MM.1S (cell line): ENCODE measurements around the gene UBD.

Source experiments
- DNase-seq: peaks from one replicate; pipeline ENCODE4 v3.0.0-alpha.2; 2015
- H2AFZ ChIP-seq: fragments of 300-600 bp; sonication (generic); 2 replicates; pipeline ENCODE4 v1.6.0; 2016; ENCODE audit warnings: antibody characterized with exemption, low read length
- H3F3A ChIP-seq: fragments of 300-600 bp; sonication (generic); 2 replicates; pipeline ENCODE4 v1.6.1; 2016; ENCODE audit warnings: mild to moderate bottlenecking, antibody characterized with exemption, low read length, moderate library complexity, mixed read lengths; ENCODE audit not compliant: insufficient read depth
- H3K27ac ChIP-seq: fragments of 300-600 bp; sonication (generic); 2 replicates; pipeline ENCODE4 v1.5.1; 2016; ENCODE audit warnings: mild to moderate bottlenecking, low read length
- H3K27me3 ChIP-seq: fragments of 300-600 bp; sonication (generic); replicated peaks from 2 replicates; pipeline ENCODE4 v1.6.0; 2016; ENCODE audit warnings: low read length; ENCODE audit not compliant: insufficient read depth
- H3K36me3 ChIP-seq: fragments of 300-600 bp; sonication (generic); replicated peaks from 2 replicates; pipeline ENCODE4 v1.6.1; 2016; ENCODE audit warnings: mild to moderate bottlenecking, low read length, mixed read lengths; ENCODE audit not compliant: insufficient read depth
- H3K4me1 ChIP-seq: fragments of 300-600 bp; sonication (generic); 2 replicates; pipeline ENCODE4 v1.6.1; 2016; ENCODE audit warnings: low read length, mixed read lengths
- H3K4me2 ChIP-seq: fragments of 300-600 bp; sonication (generic); 2 replicates; pipeline ENCODE4 v1.6.0; 2016; ENCODE audit warnings: low read depth, low read length
- H3K4me3 ChIP-seq: fragments of 300-600 bp; sonication (generic); 2 replicates; pipeline ENCODE4 v1.5.1; 2016; ENCODE audit warnings: low read length, mixed read lengths
- H3K79me2 ChIP-seq: fragments of 300-600 bp; sonication (generic); 2 replicates; pipeline ENCODE4 v1.6.1; 2016; ENCODE audit warnings: mixed run types, low read length, mixed read lengths
- H3K9ac ChIP-seq: fragments of 300-600 bp; sonication (generic); 2 replicates; pipeline ENCODE4 v1.6.1; 2016; ENCODE audit warnings: low read length, mixed read lengths
- H3K9me2 ChIP-seq: fragments of 300-600 bp; sonication (generic); replicated peaks from 2 replicates; pipeline ENCODE4 v1.6.1; 2016; ENCODE audit warnings: mild to moderate bottlenecking, low read length, mixed read lengths; ENCODE audit not compliant: insufficient read depth
- H3K9me3 ChIP-seq: fragments of 300-600 bp; sonication (generic); replicated peaks from 2 replicates; pipeline ENCODE4 v1.6.1; 2016; ENCODE audit warnings: mild to moderate bottlenecking, low read length, mixed read lengths; ENCODE audit not compliant: insufficient read depth
- H4K20me1 ChIP-seq: fragments of 300-600 bp; sonication (generic); 2 replicates; pipeline ENCODE4 v1.6.1; 2016; ENCODE audit warnings: mild to moderate bottlenecking, low read length, moderate library complexity, mixed read lengths; ENCODE audit not compliant: insufficient read depth
- EZH2 ChIP-seq: fragments of 300-600 bp; sonication (generic); optimal IDR thresholded peaks from 2 replicates; pipeline ENCODE3; 2017; ENCODE audit warnings: low read depth, mild to moderate bottlenecking, antibody characterized with exemption, low read length, mixed read lengths
- EZH2phosphoT487 ChIP-seq: fragments of 300-600 bp; sonication (generic); IDR thresholded peaks from 2 replicates; pipeline ENCODE4 v1.6.1; 2018; ENCODE audit warnings: antibody characterized with exemption, low read length
- TF ChIP-seq, protein P1 (sequence below): fragments of 300-600 bp; sonication (generic); IDR thresholded peaks from 2 replicates; pipeline ENCODE4 v1.5.1; 2016; ENCODE audit warnings: antibody characterized with exemption, low read length, mixed read lengths

UBD gene

DNA sequence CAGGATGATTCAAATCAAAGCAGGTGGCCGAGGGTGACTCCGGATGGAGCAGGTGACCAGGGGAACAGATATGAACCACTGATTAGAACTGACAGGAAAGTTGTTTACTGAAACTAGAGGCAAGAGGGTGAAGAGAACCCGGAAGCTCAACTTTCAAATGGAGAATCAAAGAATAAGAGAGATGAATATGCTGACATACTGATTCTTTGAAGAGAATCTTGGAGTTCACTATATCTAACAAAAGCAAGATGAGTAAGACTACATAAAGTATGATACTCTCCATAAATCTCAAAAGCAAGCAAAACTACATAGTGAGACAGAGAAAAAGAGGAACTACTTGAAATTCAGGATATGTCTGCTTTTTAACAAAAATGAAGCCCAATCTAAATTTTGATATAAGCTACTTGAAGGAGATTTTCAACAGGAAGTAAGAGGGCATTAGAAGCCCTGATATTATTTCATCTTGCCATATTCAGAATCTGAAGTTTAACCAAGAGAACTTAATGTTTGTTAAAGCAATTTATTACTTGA, 4.0 kb upstream of the UBD start:
- H3F3A ChIP-seq = no peaks in the 10 kb centered on the region
- no peak overlapping the region for H3K4me2 ChIP-seq
- TF ChIP-seq, protein P1, sequence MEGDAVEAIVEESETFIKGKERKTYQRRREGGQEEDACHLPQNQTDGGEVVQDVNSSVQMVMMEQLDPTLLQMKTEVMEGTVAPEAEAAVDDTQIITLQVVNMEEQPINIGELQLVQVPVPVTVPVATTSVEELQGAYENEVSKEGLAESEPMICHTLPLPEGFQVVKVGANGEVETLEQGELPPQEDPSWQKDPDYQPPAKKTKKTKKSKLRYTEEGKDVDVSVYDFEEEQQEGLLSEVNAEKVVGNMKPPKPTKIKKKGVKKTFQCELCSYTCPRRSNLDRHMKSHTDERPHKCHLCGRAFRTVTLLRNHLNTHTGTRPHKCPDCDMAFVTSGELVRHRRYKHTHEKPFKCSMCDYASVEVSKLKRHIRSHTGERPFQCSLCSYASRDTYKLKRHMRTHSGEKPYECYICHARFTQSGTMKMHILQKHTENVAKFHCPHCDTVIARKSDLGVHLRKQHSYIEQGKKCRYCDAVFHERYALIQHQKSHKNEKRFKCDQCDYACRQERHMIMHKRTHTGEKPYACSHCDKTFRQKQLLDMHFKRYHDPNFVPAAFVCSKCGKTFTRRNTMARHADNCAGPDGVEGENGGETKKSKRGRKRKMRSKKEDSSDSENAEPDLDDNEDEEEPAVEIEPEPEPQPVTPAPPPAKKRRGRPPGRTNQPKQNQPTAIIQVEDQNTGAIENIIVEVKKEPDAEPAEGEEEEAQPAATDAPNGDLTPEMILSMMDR = no peak
- TF ChIP-seq EZH2 (no peak), EZH2phosphoT487 (no peak)
- no peak overlapping the region for H3K4me3 ChIP-seq
- no peaks in the 10 kb centered on the region for H3K36me3 ChIP-seq
- H3K9me2 ChIP-seq = no peaks in the 10 kb centered on the region
- peak; percentile 18 for DNase-seq
- no peak overlapping the region for H3K27ac ChIP-seq
- H3K9ac ChIP-seq = no peak overlapping the region
- H4K20me1 ChIP-seq = no peaks in the 10 kb centered on the region
- no peaks in the 10 kb centered on the region for H3K9me3 ChIP-seq
- no peaks in the 10 kb centered on the region for H3K27me3 ChIP-seq
- no peaks in the 10 kb centered on the region for H3K79me2 ChIP-seq
- H3K4me1 ChIP-seq = peaks cover 12% of the 10 kb centered on the region
- H2AFZ ChIP-seq = no peak overlapping the region

DNA sequence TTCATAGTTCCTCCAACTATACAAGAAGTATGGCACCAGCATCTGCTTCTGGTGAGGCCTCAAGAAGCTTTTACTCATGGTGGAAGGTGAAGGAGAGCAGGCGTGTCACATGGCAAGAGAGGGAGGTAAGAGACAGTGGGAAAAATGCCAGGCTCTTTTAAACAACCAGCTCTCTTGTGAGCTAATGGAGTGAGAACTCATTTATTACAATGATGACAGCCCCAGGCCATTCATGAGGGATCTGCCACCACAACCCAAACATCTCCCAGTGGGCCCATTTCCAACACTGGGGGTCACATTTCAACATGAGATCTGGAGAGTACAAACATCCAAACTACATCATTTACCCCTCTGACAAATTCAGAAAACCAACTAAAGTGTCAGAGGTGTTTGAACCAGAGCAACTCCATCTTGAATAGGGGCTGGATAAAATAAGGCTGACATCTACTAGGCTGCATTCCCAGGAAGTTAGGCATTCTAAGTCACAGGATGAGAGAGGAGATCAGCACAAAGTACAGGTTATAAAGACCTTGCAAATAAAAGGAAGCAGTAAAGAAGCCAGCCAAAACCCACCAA, 2.2 kb upstream of the UBD start:
- H3K79me2 ChIP-seq = no peaks in the 10 kb centered on the region
- no peak for TF ChIP-seq EZH2phosphoT487
- no peak for TF ChIP-seq EZH2
- TF ChIP-seq, protein P1 = no peak
- H3K4me2 ChIP-seq = no peak overlapping the region
- H2AFZ ChIP-seq = no peak overlapping the region
- no peak overlapping the region for H3K4me3 ChIP-seq
- H3K9me3 ChIP-seq = no peaks in the 10 kb centered on the region
- no peaks in the 10 kb centered on the region for H3K36me3 ChIP-seq
- H3K9me2 ChIP-seq = no peaks in the 10 kb centered on the region
- no peak for DNase-seq
- no peaks in the 10 kb centered on the region for H3K27me3 ChIP-seq
- H4K20me1 ChIP-seq = no peaks in the 10 kb centered on the region
- peaks cover 12% of the 10 kb centered on the region for H3K4me1 ChIP-seq
- H3F3A ChIP-seq = no peaks in the 10 kb centered on the region
- H3K27ac ChIP-seq = no peak overlapping the region
- H3K9ac ChIP-seq = no peak overlapping the region

DNA sequence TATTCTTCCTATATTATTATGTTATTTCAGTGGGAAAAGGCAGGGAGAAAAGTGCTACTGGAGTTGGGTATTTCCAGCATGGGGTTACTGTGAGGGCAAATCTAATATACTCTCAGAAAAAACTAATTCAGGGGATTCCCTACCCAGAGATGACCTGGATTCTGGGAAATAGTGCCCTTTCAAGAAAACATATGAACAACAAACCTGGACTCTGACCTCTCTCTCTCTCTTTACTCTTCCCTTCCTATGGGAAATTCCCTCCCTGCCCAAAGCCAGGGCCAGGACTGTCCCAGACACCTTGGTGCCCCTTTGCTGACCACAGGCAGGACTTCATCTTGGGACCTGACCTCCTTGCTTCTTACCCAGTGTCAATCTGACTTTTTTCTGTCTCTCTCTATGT, 1.6 kb upstream of the UBD start:
- Histone ChIP-seq H3K9me3 (no peaks in the 10 kb centered on the region), H3K79me2 (no peaks in the 10 kb centered on the region), H3K27ac (no peak overlapping the region), H2AFZ (no peak overlapping the region), H3K4me2 (no peak overlapping the region), H3K9me2 (no peaks in the 10 kb centered on the region), H4K20me1 (no peaks in the 10 kb centered on the region), H3K4me1 (peaks cover 12% of the 10 kb centered on the region), H3F3A (no peaks in the 10 kb centered on the region), H3K27me3 (no peaks in the 10 kb centered on the region), H3K4me3 (no peak overlapping the region), H3K36me3 (no peaks in the 10 kb centered on the region), H3K9ac (no peak overlapping the region)
- DNase-seq = no peak
- TF ChIP-seq EZH2 (no peak), EZH2phosphoT487 (no peak)
- TF ChIP-seq, protein P1 = no peak
